Stimulated activated CD4-positive, alpha-beta T cell treated with anti-CD3 and anti-CD28 coated beads, Interleukin-4, amount 100 ng/mL, for 48 hours (primary cell): ENCODE data around the gene CHRNA4.

Experiments used
- DNase-seq, 2 donors: peaks; one replicate each; pipeline ENCODE4 v3.0.0-alpha.2; 2020; ENCODE audit warnings: low read depth in 2 of 2

The CHRNA4 gene

DNA sequence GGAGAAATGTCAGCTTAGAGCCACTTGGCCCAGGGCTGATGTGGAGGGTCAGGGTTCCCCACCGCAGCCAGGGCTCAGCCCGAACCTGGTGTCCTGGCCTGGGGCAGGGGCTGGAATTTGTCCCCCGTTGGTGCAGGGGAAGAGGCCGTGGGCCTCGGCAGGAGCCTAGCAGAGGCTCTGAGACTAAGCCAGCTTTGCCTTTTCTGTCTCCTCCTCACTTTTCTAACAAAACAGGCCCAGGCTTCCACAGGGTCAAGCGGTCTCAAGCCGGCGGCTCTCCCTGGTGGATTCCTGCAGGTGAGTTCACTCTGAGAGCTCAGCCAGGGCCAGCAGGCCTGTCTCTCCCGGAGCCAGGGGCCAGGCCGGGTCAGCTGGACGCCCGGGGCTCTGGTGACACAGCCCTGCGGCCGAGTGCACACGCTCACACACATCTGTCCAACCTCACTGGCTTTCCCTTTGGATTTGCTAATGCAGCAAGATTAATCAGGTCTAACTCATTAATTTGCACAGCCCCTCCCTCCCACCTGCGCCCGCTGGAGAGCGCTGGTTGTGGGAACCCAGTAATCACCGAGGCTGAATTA, 2.9 kb upstream of the CHRNA4 start:
- no peak for DNase-seq

DNA sequence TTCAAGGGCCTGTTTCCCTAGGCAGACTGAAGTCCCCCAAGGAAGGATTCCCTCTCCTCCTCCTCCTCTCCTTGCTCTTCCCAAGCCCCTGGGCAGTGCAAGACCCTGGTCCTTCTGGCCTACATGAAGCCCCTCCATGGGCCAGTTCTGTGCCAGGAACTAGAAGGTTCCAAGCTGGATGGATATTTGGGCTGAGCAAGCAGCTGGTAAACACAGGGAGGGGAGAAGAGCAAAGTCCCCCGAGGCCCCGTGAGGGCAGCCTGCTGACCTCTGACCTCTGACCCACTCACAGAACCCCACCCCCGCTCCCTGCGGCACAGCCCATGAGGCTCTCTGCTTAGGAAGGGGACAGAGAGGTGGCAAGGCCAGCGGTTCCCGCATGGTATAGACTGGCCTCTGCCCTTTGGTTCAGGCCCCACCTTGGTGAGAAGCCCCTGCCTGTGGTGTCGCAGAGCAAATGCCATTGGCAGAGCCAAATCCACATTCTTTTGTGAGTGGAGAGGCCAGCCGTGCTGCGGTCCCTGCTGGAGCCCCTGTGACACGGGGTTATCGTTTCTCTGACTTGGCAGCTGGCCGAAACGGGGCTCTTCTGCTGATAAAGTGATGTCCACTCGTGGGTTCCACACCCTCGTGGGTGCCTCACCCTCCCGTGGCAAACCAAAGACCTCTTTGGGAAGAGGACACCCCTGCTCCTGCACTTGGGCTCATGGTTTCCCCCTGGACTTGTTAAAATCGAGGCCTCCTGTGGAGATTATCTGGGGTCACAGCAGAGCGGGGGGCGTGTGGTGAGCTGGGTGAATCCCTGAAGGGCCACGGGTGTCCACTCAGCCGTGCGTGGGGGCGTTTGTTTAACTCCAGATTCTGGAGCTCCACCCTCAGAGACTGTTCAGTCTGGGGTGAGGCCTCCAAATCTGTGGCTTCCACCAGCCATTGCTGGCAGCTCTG, 2.1 kb upstream of the CHRNA4 start:
- DNase-seq, result no peak

DNA sequence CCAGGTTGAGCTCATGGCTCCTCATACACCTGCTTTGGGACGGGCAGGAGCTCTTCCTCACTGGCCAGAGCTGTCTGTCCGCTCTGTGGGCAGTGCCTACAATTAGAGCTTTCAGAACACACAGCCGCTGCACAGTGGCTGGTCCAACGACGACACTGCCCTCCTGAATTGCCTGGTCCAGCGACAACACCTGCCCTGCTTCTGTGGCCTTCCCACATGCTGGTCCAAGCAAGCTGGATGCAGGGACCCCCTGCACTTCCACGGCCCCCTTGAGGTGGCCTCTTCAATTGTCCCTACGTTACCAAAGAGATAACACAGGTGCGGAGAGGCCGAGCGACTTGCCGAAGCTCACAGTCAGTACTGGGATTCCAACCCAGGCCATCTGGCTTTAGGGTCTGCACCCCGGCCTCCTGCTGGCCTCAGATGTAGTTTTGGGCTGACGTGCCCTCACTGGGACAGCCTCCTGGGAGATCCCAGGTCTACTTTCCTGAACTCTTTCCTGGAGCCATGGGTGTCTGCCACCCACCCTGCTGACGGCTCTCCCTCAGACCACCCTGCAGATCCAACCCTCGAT, 1.4 kb upstream of the CHRNA4 start:
- no peak for DNase-seq

DNA sequence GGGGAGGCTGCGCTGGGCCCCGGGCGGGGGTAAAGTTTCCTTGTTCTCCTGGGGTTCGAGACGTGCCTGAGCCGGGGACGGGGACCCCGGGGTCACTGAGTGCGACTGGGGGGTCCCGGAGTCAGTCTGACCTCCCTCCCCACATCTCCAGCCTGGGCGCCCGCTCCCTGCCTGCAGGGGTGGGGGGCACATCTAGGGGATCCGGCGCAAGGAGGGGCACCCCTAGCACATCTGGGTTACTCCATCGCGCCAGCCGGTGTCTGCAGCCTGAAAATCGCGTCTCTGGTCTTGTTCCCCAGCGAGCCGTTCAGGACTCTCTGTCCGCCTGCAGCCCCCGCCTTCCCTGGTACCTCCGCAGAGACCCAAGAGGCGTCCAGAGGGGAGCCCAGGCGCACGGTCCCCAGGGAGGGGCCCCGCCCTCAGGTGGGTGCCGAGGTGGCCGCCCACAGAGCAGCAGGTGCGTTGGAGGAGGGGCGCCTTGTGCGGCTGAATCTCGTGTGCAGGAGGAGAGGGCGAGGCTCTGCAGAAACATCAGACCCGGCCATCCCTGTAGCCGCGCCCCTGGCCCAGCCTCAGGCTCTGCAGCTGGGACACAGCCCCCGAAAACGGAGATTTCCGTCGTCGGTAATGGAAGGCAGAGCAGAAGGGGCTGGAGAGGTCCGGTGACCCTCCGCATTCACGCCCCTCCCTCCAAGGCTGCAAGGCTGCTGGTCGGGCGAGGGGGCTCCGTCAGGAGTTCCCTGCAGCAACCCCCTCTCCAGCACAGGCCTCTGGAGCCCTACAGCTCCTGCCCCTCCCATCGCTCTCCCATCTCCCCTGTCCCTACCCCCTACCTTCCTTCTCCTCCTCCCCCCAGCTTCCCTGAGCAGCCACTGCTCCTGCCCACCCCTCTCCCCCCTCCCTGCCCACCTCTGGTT, 628 bp upstream of the CHRNA4 start:
- DNase-seq, result no peak

DNA sequence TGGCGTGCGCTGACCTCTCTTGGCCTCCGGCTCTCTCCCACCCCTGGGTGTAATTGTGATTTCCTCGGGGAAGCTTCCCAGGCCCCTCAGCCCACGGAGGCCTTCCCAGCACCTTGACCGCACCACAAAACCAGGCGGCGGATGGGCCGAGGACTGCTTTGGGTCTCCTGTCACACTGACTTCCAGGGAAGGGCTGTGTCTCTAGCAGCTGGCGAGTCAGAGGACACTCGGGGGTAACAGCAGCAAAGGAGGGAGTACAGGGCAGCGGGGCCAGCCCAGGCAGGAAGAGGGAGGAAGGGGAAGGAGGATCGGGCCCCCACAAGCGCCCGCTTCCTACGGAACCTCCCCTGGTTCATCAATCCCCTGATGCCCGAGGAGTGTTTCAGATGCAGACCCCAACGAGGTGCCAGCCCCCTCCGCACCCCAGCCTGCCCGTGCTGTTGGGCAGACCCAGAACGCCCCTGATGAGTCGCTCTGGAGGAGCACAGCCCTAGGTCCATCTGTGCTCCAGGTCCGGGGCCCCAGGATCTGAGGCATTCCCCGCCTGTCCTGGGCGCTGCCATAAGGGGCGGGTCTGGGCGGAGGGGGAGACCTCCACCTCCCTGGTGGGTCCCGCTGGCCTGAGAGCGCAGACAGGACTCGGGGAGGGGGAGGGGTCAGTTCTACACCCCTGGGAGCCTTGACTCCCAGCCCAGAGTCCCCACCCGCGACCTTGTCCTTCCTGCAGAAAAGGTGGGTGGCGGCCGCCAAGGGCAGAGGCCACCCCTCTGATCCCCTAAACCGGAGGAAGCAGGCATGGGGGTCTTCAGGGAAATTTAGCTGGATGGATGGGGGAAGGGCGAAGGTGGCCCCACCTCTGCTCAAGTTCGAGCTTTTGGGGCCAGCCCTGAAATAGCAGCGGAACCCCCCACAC, 956 bp downstream of the CHRNA4 start:
- DNase-seq, result no peak

DNA sequence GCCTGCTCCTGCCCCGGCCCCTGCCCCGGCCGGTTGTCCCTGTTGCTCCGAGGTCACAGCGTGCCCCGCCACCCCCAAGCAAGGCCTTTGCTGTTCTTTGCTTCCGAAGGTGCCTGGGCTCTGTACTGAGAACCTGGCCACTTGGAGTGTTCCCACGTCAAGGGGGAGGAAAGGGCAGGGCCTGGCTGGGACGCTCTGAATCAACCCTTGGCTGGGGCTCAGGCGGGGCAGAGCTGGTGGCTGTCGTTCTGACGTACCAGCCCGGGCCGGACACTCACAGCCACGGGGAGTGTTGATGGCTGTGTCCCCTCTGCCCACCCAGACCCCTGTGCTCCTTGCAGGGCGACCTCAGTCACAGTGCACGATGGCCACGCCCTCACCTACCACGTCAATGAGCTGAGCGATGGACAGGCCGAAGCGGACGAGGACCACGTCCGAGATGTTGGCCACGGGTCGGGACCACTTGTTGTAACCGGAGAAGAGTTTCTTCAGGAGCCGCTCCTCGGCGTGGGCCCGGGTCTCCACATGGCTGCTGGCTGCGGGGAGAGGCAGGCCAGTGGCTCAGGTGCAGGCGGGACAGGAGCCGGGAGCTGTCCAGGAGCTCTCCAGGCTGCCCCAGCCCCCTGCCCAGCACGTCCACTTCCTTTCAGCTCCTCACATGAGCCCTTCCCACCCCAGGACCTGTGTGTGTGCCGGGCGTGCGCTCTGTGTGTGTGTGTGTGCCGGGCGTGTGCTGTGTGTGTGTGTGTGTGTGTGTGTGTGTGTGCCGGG, 1.8 kb downstream of the CHRNA4 start:
- no peak for DNase-seq

DNA sequence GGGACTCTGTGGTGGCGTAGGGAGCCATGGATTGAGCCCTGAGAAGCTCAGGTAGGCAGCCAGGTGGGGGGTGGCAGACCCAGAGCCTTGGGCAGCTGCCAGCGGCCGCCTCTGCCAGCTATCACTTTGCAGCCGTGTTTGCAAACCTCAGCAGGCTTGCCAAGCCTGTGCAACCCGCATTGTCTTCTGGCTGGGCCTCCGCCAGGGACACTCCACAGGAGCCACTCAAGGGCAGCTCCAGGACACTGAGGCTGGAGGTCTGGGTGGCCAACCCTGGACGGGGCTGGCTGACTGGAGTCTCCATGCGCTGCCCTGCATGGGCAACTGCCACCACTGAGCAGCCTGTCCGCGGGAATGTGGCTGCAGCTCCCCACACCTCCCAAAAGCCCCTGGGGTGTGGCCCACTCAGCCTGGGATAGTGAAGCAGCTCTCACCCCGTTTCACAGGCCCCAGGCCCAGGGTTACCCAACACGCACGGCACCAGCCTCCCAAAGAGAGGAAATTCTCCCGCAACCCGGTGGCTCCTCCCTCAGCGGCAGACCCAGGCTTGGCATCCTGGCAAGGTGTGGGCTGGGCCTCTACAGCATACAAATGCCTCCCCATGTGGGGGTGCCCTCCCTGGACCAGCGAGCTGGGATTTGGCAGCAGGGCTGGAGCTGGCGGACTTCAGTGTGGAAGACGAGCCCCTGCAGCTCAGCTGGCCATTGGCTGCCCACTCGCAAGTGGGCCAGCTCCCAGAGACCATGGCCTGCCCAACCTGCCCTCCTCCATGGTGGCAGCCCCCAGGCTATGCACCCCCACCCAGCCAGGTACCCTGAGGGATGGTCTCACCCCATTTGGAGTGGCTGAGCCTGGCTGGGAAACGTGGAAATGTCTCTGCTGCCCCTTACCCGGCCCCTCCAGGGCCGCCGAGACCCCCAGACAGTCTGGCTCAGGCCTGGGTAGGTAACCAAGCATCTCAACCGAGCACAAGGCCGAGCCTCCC, 2.9 kb downstream of the CHRNA4 start:
- no peak for DNase-seq

DNA sequence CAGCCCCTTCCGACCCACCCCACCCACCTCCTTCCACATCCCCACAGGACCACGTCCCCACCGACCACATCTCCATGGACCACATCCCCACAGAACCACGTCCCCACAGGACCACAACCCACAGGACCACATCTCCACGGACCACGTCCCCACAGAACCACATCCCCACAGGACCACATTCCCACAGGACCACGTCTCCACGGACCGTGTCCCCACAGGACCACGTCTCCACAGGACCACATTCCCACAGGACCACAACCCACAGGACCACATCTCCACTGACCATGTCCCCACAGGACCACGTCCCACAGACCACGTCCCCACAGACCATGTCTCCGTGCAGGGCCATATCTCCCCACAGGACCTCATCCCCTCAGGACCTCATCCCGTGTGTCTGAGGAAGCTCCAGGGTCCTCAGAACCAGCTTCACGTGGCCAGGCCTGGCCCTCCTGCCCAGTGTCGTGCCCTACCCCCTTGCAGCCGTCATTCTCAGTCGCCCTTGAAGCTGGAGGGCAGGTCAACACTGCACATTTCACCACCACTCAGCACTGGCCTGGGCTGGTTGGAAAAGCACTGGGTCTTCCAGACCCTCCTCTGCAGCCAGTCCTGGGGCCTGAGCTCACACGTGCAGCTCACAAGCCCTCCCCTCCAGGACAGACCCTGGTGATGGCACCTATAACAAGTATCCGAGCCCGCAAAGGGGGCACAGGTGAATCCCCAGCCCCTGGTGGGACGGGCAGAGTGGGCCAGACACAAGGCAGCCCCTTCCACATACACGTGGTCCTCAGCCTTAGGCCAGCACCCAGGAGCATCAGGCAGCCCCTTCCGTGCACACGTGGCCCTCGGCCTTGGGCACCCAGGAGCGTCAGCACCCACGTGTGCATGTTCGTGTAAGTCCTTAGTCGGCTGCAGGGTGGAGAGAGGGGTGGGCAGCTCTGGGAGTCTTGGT, 3.9 kb downstream of the CHRNA4 start:
- no peak for DNase-seq

DNA sequence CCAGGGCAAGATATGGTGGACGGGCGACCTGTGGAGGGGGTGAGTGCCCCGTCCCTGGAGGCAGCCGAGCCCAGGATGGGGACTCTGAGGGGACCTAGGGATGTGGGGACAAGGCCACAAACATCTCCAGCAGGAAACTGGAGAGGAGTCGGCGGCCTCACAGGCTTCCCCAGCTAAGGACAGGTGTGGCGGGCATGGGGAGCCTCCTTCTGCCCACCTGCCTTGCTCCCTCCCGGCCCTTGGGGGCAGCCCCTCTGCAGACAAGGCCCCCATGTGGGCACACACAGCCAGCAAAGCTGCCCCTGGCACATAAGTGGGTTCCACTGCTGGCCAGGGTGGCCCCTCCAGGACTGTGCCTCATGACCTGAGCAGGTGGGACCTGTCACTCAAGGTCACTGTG, 4.6 kb downstream of the CHRNA4 start:
- DNase-seq, result no peak

DNA sequence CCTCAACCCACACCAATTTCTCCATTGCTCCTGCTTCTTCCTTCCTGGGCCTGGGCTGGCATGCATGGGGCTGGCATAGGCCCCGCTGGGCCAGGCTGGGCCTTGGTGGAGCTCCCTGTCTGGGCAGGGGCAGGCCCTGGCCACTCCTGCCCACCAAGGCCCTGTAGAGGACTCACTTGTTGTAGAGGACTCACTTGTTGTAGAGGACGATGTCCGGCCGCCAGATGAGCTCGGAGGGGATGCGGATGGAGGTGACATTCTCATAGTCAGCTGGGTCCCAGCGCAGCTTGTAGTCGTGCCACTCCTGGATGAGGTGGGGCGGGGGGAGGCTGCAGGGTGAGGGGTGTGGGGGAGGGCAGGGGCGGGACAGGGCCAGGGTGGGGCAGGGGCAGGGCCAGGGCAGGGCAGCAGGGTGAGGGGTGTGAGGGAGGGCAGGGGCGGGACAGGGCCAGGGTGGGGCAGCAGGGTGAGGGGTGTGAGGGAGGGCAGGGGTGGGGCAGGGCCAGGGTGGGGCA, 5.3 kb downstream of the CHRNA4 start:
- no peak for DNase-seq

DNA sequence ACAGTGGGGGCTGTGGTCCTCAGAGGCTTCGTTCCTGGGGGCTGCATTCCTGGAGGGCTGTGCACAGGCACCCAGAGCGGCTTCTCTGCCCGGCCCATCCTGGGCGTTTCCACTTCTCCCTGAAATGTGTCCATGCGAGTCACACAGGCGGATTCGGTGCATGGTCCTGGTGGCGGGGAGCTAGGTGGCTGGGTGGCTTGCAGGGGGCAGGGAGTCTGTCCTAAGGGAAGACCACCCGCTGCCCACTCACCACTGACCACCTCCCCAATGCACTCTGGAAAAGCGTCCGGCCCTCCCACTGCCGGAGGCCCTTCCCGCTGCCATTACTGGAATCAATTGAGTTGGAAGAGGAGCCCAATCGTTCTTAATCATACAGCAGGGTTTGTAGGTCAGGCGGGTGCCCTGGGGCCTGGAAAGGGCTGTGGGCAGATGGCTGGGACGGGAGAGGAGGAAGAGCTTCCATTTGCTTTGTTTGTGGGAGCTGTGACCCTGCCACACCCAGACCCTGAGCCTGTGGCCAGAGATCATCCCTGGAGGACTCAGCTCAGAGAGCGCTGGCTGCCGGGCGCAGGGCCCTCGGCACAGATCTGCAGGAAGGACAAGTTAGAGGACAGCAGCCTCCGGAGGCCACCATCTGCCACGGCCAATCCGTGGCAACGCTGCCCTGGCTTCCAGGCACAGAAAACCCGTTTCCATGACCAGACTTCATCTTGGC, 6.4 kb downstream of the CHRNA4 start:
- DNase-seq, result no peak

DNA sequence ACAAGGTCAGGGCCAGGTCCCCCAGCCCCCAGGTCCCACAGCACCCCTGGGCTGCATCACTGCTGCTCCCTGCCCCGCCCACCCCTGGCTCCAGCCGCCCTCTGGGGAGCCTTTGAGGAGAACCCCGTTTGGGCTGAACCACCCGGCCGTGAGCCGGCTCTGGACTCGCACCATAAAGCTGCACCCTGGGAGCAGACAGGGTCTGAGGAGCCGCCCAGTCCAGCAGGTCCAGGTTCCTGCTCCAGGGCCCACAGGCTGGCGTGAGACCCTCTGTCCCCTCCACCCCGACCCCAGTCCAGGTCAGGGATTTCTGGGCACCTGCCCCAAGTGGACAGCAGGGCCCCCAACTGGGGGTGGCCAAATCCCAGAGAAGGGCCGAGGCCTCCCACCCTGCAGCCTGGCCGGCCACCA, 8.3 kb downstream of the CHRNA4 start:
- no peak for DNase-seq

DNA sequence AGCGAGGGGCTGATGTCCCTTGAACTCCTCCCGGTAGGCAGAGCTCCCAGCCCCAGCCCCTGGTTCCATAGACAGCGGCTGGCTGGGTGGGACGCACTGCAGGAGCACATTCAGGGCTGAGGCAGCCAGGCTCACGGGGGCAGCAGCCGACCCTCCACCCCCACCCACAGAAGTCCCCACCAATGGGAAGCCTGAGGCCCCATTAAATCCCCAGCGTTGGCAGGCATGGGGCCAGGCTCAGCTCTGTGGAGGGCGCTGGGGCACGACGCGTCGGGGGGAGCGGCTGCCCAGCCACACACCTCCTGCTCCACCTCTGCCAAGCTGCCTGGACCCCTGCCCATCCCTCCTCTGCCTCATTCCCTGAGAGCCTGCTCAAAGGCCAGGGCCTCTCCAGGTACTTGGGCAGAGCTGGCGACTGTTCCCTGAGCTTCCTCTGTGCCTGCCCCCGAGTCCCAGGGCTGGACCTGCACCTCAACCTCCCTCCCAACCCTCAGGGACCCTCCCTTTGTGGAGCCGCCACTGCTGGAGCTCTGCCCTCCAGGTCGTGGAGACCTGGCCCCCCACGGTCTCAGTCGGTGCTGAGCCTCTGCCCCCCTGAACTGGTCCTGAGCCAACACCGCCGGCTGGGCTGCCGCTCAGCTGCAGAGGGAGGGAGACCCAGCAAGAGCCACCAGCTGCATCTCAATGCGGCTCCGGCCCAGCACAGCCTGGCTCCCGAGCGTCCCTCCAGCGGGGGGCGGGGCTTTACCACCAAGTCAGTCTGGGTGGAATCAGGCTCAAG, 9.1 kb downstream of the CHRNA4 start:
- no peak for DNase-seq

DNA sequence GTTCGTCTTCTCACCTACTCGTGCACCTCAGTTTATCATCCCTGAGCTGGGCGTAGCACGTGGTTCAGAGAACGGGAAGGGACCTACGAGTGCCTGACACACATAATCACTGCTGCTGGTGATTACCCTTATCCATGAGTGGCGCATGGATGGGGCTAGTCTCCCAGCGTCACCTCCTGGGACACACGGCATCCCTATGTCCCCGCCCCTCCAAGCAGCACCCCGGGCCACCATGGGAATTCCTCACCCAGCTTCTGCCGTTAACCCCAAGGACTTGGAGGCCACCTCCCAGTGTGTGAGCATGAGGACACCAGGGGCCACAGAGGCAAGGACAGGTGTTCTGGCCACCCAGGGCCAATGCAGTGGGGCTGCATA, 9.8 kb downstream of the CHRNA4 start:
- DNase-seq, result no peak

DNA sequence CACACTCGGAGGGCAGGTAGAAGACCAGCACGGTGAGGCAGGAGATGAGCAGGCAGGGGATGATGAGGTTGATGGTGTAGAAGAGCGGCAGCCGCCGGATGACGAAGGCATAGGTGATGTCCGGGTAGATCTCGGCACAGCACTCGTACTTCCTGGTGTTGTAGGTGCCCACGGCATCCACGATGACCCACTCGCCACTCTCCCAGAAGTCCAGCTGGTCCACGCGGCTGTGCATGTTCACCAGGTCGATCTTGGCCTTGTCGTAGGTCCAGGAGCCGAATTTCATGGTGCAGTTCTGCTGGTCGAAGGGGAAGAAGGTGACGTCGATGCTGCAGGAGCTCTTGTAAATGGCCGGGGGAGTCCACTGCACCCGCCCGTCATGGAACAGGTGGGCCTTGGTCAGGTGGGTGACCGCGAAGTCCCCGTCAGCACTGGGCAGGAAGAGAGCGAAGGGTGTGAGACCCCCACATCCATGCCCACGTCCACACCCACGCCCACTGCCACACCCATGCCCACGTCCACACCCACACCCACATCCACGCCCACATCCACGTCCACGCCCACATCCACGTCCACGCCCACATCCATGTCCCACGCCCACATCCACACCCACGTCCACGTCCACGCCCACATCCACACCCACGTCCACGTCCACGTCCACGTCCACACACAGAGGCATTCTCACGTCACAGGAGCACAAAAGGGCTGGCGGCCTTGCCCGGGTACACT, 10.4 kb downstream of the CHRNA4 start:
- no peak for DNase-seq
